CD8-positive, alpha-beta memory T cell (primary cell): ENCODE results near the gene TRH. TPM values are rescaled to one million over a fixed set of nuclear protein-coding genes. Genes with fewer than 3 reads are reported as not detected.
"Not testable (repeated sequence)": the region's sequence is repeated elsewhere in the genome, so short reads cannot be mapped to it uniquely, and the experiment has no call there.

Experiments
- CTCF ChIA-PET: fragments of 350-600 bp; sonication (Branson Sonifier 250); formaldehyde crosslinking; loops from one replicate; lab custom pipeline; 2021; ENCODE audit warnings: antibody characterized with exemption; lab: Charles Lee
- POLR2A ChIA-PET: fragments of 350-600 bp; sonication (Branson Sonifier 250); formaldehyde crosslinking; loops from one replicate; lab custom pipeline; 2021; ENCODE audit warnings: antibody characterized with exemption; lab: Charles Lee
- DNase-seq, 5 donors: peaks; one replicate each; pipeline versions ENCODE4 v3.0.0 to v3.0.0-alpha.2; 2020 to 2022; ENCODE audit warnings: mixed read lengths in 1 of 5
- H3K27ac ChIP-seq: one replicate; pipeline ENCODE4 v1.7.0; 2013; ENCODE audit warnings: low read depth, mild to moderate bottlenecking, low read length, moderate library complexity
- H3K27me3 ChIP-seq: 2 replicates; pipeline ENCODE4 v1.7.0; 2013; ENCODE audit warnings: low read length, mild to moderate bottlenecking; ENCODE audit not compliant: insufficient read depth, poor library complexity, severe bottlenecking
- H3K36me3 ChIP-seq: 2 replicates; pipeline ENCODE4 v1.7.0; 2013; ENCODE audit warnings: mild to moderate bottlenecking, low read length, moderate library complexity; ENCODE audit not compliant: insufficient read depth
- H3K4me1 ChIP-seq: 2 replicates; pipeline ENCODE4 v1.7.0; 2013; ENCODE audit warnings: mild to moderate bottlenecking, low read length, moderate library complexity; ENCODE audit not compliant: insufficient read depth
- H3K4me3 ChIP-seq: 2 replicates; pipeline ENCODE4 v1.7.0; 2013; ENCODE audit warnings: mild to moderate bottlenecking, low read length
- H3K9me3 ChIP-seq: 2 replicates; pipeline ENCODE4 v1.7.0; 2013; ENCODE audit warnings: mild to moderate bottlenecking, low read length
- H3K27ac Mint-ChIP-seq, 8 donors: one replicate each; pipeline ENCODE4 v1.8.0; 2020 to 2021; ENCODE audit warnings: mixed read lengths in 8 of 8, mild to moderate bottlenecking in 6 of 8, inconsistent platforms in 3 of 8, moderate library complexity in 3 of 8
- H3K27me3 Mint-ChIP-seq, 2 donors: one replicate each; pipeline ENCODE4 v1.8.0; 2020 to 2021; ENCODE audit warnings: mixed read lengths in 2 of 2, mild to moderate bottlenecking in 1 of 2, moderate library complexity in 1 of 2
- H3K36me3 Mint-ChIP-seq, 3 donors: one replicate each; pipeline ENCODE4 v1.8.0; 2020 to 2021; ENCODE audit warnings: mixed read lengths in 3 of 3, inconsistent platforms in 1 of 3, mild to moderate bottlenecking in 1 of 3
- H3K4me1 Mint-ChIP-seq, 3 donors: one replicate each; pipeline ENCODE4 v1.8.0; 2020 to 2021; ENCODE audit warnings: mixed read lengths in 3 of 3, inconsistent platforms in 1 of 3, mild to moderate bottlenecking in 1 of 3
- H3K4me3 Mint-ChIP-seq, 7 donors: one replicate each; pipeline ENCODE4 v1.8.0; 2020 to 2021; ENCODE audit warnings: mixed read lengths in 7 of 7, mild to moderate bottlenecking in 6 of 7, moderate library complexity in 4 of 7, inconsistent platforms in 2 of 7
- H3K9me3 Mint-ChIP-seq, 5 donors: one replicate each; pipeline ENCODE4 v1.8.0; 2020 to 2022; ENCODE audit warnings: mixed read lengths in 5 of 5, mild to moderate bottlenecking in 3 of 5, moderate library complexity in 2 of 5, inconsistent platforms in 1 of 5
- polyA plus RNA-seq: library from polyadenylated mRNA; unstranded; fragments of 300-500 nt; fragmentation: Illumina TruSeq; gene quantifications from one replicate; pipeline ENCODE4 v1.2.3, GENCODE V29; 2021
- total RNA-seq, 2 experiments: library from RNA; stranded (reverse); gene quantifications; one replicate each; pipeline ENCODE4 v1.2.3, GENCODE V29; 2021

TRH gene
- total and polyA plus RNA-seq, 3 experiments from 2014 or later = not detected

- H3K36me3 ChIP-seq = no peaks in the 10 kb centered on the region
- ChIA-PET POLR2A (no interaction called here), CTCF (interaction anchor here (1.1 to 1.3 kb wide), 3 partner anchors 11 to 14 kb away, joined by 3 to 4 read pairs (median 3); no protein-coding TSS in a partner anchor)
- Mint-ChIP-seq H3K4me3 (no peak overlapping the region), H3K9me3 (no peaks in the 10 kb centered on the region), H3K27ac (no peak overlapping the region), H3K36me3 (no peaks in the 10 kb centered on the region), H3K4me1 (no peaks in the 10 kb centered on the region), H3K27me3 (peaks cover 13 to 24% of the 10 kb centered on the region in 2 donors)
- no peaks in the 10 kb centered on the region for H3K27me3 ChIP-seq
- peak in 1 of 5 donors; percentile 21 for DNase-seq
- H3K4me3 ChIP-seq = no peak overlapping the region
- H3K4me1 ChIP-seq = no peaks in the 10 kb centered on the region
- H3K27ac ChIP-seq = no peak overlapping the region
- H3K9me3 ChIP-seq = no peaks in the 10 kb centered on the region
Measured at GRCh38 chr3:129992781-129993180, 18.3 kb downstream of the TRH start.

- Histone ChIP-seq H3K27me3 (no peaks in the 10 kb centered on the region), H3K9me3 (no peaks in the 10 kb centered on the region), H3K27ac (no peak overlapping the region), H3K36me3 (no peaks in the 10 kb centered on the region), H3K4me1 (no peaks in the 10 kb centered on the region), H3K4me3 (no peak overlapping the region)
- no peak for DNase-seq
- peaks cover 10 to 34% of the 10 kb centered on the region in 2 donors for H3K27me3 Mint-ChIP-seq
- H3K27ac Mint-ChIP-seq = no peak overlapping the region
- no peaks in the 10 kb centered on the region for H3K4me1 Mint-ChIP-seq
- H3K36me3 Mint-ChIP-seq = no peaks in the 10 kb centered on the region
- H3K9me3 Mint-ChIP-seq = no peaks in the 10 kb centered on the region
- CTCF ChIA-PET = interaction anchor here (1.2 to 1.4 kb wide), 3 partner anchors 11 to 52 kb away, joined by 3 read pairs; partner anchors contain the start of gene TRH
- H3K4me3 Mint-ChIP-seq = no peak overlapping the region
- POLR2A ChIA-PET = no interaction called here
Measured at GRCh38 chr3:129994883-129995559, 20.5 kb downstream of the TRH start.

- Histone ChIP-seq H3K36me3 (no peaks in the 10 kb centered on the region), H3K9me3 (no peaks in the 10 kb centered on the region), H3K27me3 (no peaks in the 10 kb centered on the region), H3K27ac (no peak overlapping the region), H3K4me3 (no peak overlapping the region), H3K4me1 (no peaks in the 10 kb centered on the region)
- no peak for DNase-seq
- Mint-ChIP-seq H3K4me1 (no peaks in the 10 kb centered on the region), H3K9me3 (no peaks in the 10 kb centered on the region), H3K4me3 (no peak overlapping the region), H3K27ac (no peak overlapping the region), H3K36me3 (no peaks in the 10 kb centered on the region), H3K27me3 (peaks cover 10 to 32% of the 10 kb centered on the region in 2 donors)
- POLR2A ChIA-PET = no interaction called here
- CTCF ChIA-PET = no interaction called here
Measured at GRCh38 chr3:129996073-129996472, 21.6 kb downstream of the TRH start.

GRCh38 chr3:129999176-129999575, 24.7 kb downstream of the TRH start:
- H3K36me3 Mint-ChIP-seq, CTCF ChIA-PET, H3K27me3 ChIP-seq, POLR2A ChIA-PET, H3K9me3 Mint-ChIP-seq, H3K36me3 ChIP-seq, H3K4me3 Mint-ChIP-seq, H3K27ac Mint-ChIP-seq, H3K4me1 ChIP-seq, H3K9me3 ChIP-seq, H3K4me3 ChIP-seq, H3K27ac ChIP-seq: not testable (repeated sequence)
- peaks cover 0 to 12% (median 7%) of the 10 kb centered on the region in 3 donors for H3K4me1 Mint-ChIP-seq
- peak in 1 of 5 donors; percentile 39 for DNase-seq
- H3K27me3 Mint-ChIP-seq = peaks cover 9 to 32% of the 10 kb centered on the region in 2 donors

- POLR2A ChIA-PET = not testable (repeated sequence)
Measured at GRCh38 chr3:130002666-130003598, 28.4 kb downstream of the TRH start.

GRCh38 chr3:130010556-130010955, 36.0 kb downstream of the TRH start:
- no peaks in the 10 kb centered on the region for H3K4me1 ChIP-seq
- H3K4me1 Mint-ChIP-seq = no peaks in the 10 kb centered on the region
- no peaks in the 10 kb centered on the region for H3K9me3 ChIP-seq
- H3K9me3 Mint-ChIP-seq = peaks cover 0 to 2% (median 0%) of the 10 kb centered on the region in 5 donors
- ChIA-PET POLR2A (no interaction called here), CTCF (no interaction called here)
- H3K27me3 ChIP-seq = no peaks in the 10 kb centered on the region
- no peak overlapping the region for H3K27ac ChIP-seq
- no peaks in the 10 kb centered on the region for H3K36me3 ChIP-seq
- H3K36me3 Mint-ChIP-seq = no peaks in the 10 kb centered on the region
- no peak overlapping the region for H3K27ac Mint-ChIP-seq
- DNase-seq = no peak
- H3K4me3 Mint-ChIP-seq = no peak overlapping the region
- H3K4me3 ChIP-seq = no peak overlapping the region
- H3K27me3 Mint-ChIP-seq = peaks cover 5 to 31% of the 10 kb centered on the region in 2 donors

More at GRCh38 chr3:130002666-130003598, 28.4 kb downstream of the TRH start:
- DNase-seq = peak; percentile 57 to 68 (median 63)
- CTCF ChIA-PET = interaction anchor here (1.1 to 2.3 kb wide), 5 partner anchors 10 to 337 kb away, joined by 3 to 11 read pairs (median 3); no protein-coding TSS in a partner anchor
- not testable (repeated sequence) for H3K36me3 ChIP-seq, H3K9me3 Mint-ChIP-seq, H3K4me1 ChIP-seq, H3K27ac ChIP-seq, H3K4me3 ChIP-seq, H3K9me3 ChIP-seq, H3K27me3 ChIP-seq, H3K36me3 Mint-ChIP-seq
- H3K4me1 Mint-ChIP-seq = peaks cover 0 to 12% (median 7%) of the 10 kb centered on the region in 3 donors
- peaks cover 14 to 44% of the 10 kb centered on the region in 2 donors for H3K27me3 Mint-ChIP-seq
- H3K4me3 Mint-ChIP-seq = peak overlapping the region; percentile 37 to 78 (median 67)
- H3K27ac Mint-ChIP-seq = peak overlapping the region in 4 of 8 donors; percentile 15 to 94 (median 54)

- H3K9me3 Mint-ChIP-seq, H3K4me1 Mint-ChIP-seq, H3K9me3 ChIP-seq, H3K4me3 ChIP-seq, H3K27ac ChIP-seq, H3K36me3 Mint-ChIP-seq, H3K4me1 ChIP-seq, H3K27me3 ChIP-seq, DNase-seq, POLR2A ChIA-PET, CTCF ChIA-PET, H3K4me3 Mint-ChIP-seq, H3K27ac Mint-ChIP-seq, H3K36me3 ChIP-seq: not testable (repeated sequence)
- H3K27me3 Mint-ChIP-seq = peaks cover 4 to 23% of the 10 kb centered on the region in 2 donors
Measured at GRCh38 chr3:130012108-130012507, 37.6 kb downstream of the TRH start.

- H3K36me3 ChIP-seq, H3K36me3 Mint-ChIP-seq, CTCF ChIA-PET, H3K9me3 Mint-ChIP-seq, DNase-seq, H3K27ac Mint-ChIP-seq, H3K4me1 Mint-ChIP-seq, POLR2A ChIA-PET, H3K4me3 Mint-ChIP-seq, H3K9me3 ChIP-seq, H3K4me3 ChIP-seq, H3K27me3 ChIP-seq, H3K27ac ChIP-seq, H3K4me1 ChIP-seq: not testable (repeated sequence)
- peaks cover 4 to 29% of the 10 kb centered on the region in 2 donors for H3K27me3 Mint-ChIP-seq
Measured at GRCh38 chr3:130013246-130013645, 38.7 kb downstream of the TRH start.
